T-helper 9 cell (primary cell): ENCODE data around the gene DCHS2.

ENCODE experiments used
- DNase-seq: peaks from one replicate; pipeline ENCODE4 v3.0.0-alpha.2; 2020

DCHS2 gene

GRCh38 chr4:154441124-154441523, 50.5 kb downstream of the DCHS2 start:
- DNase-seq: no peak

DNA sequence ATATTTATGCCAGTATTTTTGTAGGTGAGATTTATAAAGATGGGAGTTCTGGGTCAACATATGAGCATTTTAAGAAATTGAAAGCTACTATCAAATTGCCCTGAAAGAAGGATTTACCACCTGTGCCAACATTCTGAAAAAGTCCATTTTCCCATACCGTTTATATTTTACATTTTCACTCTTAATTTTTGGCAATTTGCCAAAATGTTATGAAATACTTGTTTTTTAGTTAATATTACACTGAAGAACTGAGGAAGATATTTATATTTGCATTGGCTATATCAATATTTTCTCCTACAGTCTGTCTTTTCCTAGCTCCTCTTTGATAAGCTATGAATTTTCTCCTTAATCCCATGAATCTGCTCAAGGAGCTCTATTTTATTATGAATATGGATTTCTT, 52.4 kb downstream of the DCHS2 start:
- no peak for DNase-seq

- no peak for DNase-seq
These were observed 55.7 kb downstream of the DCHS2 start for GRCh38 chr4:154435895-154436294.

- no peak for DNase-seq
These were observed 58.1 kb downstream of the DCHS2 start for GRCh38 chr4:154433543-154433942.

DNA sequence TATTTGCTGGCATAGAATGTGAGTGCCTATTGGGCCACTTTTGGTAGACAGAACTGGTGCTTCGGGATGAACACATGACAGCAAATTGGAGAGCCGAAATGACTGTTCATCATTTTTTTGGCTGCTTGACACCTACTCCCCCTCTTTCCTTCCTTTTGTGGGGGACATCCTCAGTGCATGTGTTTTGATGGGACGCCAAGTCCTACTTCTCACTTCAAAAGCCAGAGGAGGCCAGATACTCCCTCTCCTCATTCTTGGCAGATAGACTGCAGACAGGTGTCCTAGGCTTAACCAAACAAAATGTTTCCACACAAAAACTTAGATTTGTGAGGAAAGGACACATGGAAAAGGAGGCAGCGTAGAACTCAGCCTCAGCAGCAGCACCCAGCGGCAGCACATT, 62.4 kb downstream of the DCHS2 start:
- DNase-seq: no peak

DNA sequence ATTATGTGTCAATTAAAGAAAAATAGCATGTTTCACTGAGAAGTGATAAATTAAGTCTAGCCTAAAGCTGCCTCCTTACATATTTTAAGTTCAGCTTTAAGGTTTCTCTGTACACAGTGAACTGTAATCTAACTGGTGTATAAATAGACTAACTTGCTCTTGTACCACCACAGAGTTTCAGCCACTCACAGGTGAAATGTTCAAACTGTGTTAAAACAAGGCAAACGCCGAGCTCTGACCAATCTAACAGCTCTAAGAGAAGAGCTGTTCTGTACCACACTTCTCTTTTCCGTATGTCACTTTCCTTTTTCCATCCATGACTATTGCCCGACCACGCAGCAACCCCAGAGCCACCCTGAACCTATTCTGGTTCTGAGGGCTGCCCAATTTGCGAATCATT, 64.5 kb downstream of the DCHS2 start:
- no peak for DNase-seq

DNA sequence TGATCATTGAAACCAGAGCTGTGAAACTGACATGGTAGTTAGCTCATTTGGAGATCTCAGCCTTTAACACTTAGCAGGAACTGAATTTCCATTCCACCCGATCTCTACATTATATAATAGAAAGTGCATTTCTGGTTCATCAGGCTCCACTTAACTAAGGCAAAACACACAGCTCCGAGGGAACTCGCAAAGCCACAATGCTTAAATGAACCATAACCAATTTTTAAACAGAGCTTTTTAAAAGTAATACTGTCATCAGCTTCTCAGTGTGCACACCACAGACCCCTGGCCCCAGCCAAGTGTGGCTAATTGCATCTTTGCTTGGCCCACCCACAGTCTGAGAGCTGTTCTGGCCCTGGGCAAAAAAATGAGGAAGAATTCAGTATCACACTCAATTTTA, 66.1 kb downstream of the DCHS2 start:
- DNase-seq: no peak

DNA sequence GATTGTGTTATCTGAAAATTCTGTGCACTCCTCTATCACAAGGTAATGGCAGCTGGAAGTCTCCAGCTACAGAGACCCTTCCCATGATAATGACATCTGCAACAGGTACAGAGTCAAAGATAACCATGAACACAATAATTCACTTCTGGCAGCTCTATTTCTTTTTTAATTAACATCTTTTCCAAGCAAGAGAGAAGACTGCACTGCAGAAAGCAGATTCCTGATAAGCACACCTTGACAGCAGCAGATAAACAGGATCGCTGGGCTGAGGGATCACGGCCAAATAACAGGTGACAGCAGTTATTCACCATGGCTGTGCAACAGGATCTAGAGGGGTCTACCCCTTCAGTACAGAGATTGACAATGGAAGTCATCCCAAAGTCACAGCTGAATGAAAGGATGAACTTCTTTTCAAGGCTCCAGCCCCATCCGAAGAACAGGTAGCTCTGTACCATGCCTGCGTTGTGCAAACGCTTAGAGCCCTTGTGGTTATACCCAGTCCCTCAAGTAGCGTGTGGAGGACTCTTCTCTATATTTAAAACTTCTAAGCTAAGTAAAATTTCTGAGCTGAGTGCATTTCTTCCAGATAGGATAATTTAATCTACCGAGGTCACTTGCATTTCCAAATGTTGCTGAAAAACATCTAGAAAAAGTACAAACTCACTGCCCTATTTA, 66.7 kb downstream of the DCHS2 start:
- DNase-seq: no peak

- no peak for DNase-seq
These were observed 69.4 kb downstream of the DCHS2 start for GRCh38 chr4:154422152-154422551.

GRCh38 chr4:154421618-154422017, 70.0 kb downstream of the DCHS2 start:
- DNase-seq: no peak

- no peak for DNase-seq
These were observed 74.3 kb downstream of the DCHS2 start for GRCh38 chr4:154417373-154417673.

DNA sequence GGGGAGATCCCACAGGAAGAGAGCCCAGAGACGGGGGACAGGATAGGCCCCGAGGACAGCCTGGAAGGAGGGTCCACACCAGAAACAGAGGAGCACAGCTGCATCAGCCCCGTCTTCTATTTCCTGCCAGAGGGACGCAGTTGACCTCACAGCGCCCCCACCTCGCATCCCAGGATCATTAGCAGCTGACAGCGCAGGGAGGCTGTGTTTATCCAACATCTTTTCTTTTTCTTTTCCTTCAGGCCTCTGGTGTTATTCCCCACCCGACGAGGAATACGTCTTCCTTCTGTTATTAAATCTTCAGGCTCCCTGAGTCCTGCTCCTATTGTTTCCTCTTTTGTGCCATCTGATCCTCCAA, 75.4 kb downstream of the DCHS2 start:
- DNase-seq: no peak

DNA sequence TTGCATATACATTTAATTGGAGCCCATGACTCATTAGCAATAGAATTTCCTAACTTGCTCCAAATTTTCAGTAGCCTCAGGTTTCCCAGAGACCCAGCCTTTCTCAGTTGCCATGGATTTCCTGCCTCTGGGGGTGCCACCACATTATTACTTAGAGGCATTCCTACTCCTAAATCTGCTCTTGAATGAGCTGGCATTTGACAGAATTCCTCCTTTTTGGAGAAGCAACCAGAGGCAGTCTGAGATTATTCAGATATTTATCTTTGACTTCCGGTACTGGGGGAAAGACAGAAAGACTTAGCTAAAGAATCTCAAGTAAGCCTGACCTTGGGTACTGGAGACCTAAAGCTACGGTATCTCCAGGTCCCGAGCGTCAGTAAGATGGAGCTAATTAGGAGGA, 76.3 kb downstream of the DCHS2 start:
- DNase-seq: no peak

DNA sequence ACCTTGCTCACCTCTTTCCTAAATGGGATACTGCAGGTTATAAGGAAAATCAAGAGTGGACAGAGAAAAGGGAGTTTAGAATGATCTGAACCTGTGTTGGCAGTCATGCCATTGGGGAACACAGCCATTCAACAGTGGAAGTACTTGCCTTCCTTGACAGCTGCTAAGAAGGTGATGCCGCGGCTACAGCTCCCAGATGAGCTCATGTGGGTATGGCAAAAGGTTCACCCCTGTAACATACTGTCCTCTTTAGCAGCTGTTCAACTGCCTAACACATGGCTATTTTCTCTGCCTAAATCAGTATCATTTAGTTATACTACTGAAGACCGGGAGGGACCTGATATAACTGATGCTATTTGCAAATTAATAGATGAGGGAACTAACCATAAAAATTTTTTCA, 76.8 kb downstream of the DCHS2 start:
- DNase-seq: no peak

- no peak for DNase-seq
These were observed 77.2 kb downstream of the DCHS2 start for GRCh38 chr4:154414371-154414770.

GRCh38 chr4:154407443-154407842, 84.2 kb downstream of the DCHS2 start:
- DNase-seq: no peak

- DNase-seq: no peak
These were observed 85.4 kb downstream of the DCHS2 start for GRCh38 chr4:154406018-154406795.

DNA sequence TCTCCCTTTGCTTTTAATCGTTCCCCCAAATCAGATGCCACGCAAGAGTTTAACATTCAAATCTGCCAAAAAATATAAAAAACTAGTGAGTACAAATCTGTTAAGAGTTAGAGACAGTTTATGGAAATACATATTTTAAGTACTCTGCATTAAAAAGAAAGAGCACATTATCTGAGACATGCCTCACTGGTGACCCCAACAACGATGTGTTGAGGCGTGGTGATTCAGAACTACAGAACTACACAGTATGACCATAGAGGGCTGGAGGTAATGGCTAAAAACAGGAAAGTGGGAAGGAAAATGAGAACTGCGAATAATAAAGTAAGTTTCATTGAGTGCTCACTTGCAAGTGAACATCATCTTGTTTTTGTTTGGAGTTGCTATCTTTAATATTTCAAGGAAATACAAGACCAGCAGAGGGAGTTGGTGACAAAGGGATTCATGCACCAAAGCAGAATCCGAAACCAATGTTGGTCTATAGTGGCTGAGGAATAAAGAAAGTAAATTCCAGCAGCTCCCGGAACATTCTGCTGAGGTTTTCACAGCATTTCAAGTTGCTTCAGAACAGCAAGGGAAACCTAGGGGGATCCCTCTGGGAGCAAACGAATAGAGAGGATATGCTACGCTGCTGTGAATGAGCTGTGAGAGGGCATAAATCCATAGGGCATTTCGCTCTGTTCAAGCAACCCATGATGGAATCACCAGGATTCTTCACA, 92.2 kb downstream of the DCHS2 start:
- no peak for DNase-seq

DNA sequence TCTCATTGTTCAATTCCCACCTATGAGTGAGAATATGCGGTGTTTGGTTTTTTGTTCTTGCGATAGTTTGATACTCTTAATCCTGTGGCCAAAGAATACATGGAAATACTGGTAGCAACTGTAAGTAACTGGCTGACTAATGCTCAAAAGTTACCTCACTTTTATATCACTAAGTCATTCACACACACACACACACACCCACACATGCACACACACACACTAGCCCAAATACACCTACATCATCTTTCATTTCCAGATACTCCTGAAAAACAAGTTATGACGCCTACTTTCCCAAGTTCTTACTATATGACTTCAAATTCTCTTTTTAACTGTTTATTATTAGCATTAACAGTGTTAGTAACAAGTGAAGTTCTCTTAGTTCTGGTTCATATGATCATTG, 101.3 kb downstream of the DCHS2 start:
- no peak for DNase-seq

DNA sequence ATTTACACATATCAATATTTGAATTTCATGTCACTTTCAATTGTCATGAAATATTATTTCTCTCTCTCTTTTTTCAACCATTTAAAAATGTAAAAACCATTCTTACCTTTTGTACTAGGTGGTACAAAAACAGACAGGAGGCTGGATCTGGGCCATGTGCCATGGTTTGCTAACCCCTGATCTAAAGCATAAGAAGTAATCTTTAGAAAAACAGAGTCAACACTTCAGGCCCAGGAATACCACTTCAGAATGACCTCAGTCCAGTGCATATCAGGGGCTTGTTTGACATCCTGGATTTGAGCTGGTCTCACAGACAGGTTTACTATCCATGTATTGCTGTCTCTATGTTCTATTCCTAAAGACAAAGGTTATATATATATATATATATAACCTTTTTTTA, 102.5 kb downstream of the DCHS2 start:
- DNase-seq: no peak

- no peak for DNase-seq
These were observed 107.6 kb downstream of the DCHS2 start for GRCh38 chr4:154384012-154384411.

GRCh38 chr4:154376486-154376885, 115.1 kb downstream of the DCHS2 start:
- no peak for DNase-seq

GRCh38 chr4:154368060-154368459, 123.5 kb downstream of the DCHS2 start:
- DNase-seq: no peak

DNA sequence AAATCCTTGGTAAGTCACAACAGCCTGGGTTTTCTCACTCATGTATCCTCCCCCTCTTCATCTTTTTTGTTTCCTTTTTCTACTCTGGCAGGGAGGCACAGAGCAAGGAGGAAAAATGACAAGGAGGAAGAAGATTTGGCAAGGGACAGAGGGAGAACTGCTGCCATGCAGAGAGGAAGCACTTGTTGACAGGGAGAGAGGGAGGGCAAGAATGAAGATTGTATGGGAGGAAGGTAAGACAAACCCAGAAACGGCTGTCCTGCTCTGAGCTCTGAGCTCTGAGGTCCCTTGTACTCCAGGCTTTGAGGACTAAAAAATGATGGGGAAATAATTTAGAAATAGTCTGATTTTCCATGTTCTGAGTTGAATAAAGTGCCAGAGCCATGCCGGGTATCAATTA, 123.9 kb downstream of the DCHS2 start:
- DNase-seq: no peak
